NCI-H526 treated with DMSO at 0.1 percent for 48 hours (cell line): ENCODE measurements around the gene C6.

Source experiments
- DNase-seq: peaks from one replicate; lab custom pipeline; 2025; lab: John Stamatoyannopoulos, UW

Gene C6

DNA sequence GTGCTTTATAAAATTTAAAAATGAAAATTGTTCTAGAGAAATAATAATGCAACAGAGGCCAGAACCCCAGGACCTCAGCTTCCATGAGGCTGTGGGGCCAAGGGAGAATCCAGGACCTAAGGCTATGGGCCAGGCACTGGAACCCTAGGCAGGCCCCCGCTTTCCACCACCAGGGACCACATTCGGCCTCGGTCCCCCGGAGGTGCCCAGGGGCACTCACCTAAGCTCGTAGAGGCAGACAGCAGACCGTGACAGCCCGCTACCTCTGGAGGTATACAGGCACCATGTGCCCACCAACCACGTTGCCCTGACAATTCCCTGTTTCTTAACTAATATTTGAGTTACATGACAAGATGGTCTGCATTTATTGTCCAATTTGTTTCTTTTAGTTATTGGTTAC is 92.7 kb downstream of the C6 start:
- no peak for DNase-seq

DNA sequence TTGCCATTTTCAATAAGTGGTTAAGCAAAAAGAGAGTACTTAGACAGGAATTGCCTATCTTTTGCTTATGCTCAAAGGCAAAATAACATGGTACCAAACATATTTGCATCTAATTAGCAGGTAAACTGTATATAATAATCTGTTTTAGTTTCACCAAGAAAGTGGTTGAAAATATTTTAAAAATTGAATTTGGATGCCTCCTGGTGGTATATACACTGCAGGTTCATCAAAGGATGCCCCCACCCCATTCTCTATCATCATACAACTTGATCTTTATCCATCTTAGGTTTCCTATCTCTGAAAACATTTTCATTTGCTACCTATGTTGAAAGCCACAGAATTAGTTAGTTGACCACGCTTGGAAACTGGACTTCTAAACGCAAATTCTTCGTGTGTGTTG is 95.2 kb downstream of the C6 start:
- DNase-seq = no peak

DNA sequence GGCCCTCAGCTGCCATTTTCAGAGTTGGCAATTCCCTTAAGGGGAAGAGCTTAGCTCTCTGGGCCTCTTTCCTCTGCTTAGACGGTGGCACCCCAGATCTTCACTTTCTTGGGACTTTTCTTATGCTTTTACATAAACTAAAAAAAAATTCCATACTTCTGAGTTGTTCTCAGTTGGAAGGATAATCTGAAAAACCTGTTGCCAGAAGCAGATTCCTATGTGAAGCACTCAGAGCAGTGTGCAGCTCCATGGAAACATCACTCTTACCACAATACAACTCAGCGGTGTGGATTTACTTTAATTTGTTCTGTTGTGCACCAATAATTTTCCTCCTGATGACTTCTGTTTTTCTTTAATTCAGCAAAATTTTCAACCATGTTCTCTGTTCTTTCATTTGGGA is 98.1 kb downstream of the C6 start:
- no peak for DNase-seq

GRCh38 chr5:41112486-41113455 is 100.6 kb downstream of the C6 start:
- no peak for DNase-seq

DNA sequence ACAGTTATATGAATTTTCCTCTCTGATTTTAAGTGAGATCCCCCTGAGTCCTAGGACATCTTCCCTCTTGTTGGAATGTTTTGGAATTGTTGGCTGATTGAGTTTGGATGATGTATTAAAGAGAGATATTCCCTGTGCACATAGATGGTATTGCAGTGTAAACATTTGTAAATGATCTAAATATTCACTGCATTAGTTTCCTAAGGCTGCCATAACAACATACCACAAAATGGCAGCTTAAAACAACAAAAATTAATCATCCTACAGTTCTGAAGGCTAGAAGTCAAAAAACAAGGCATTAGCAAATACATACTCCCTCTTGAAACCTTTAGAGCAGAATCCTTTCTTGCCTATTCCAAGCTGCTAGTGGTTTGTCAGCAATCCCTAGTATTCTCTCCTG is 104.1 kb downstream of the C6 start:
- DNase-seq = no peak

DNA sequence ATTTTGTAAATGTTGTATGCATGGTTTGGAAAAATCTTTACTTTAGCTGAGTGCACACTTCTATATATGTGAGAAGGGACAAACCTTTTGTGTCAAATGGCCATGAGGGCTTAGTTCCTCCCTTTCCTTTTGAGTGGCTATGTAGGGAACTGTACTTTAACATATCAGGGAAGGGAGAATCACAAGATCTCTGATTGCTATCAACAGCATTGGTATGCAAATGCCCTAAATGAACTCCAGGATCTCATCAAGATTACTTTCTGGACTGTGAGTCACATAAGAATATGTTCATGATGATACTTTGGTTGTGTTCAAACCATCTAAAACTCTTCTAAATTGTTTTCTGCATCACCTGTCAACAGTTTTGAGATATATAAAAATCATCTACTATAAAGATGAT is 111.0 kb downstream of the C6 start:
- no peak for DNase-seq

- no peak for DNase-seq
Observed at GRCh38 chr5:41097642-41098041, 115.7 kb downstream of the C6 start.

GRCh38 chr5:41095324-41096101 is 117.8 kb downstream of the C6 start:
- no peak for DNase-seq

DNA sequence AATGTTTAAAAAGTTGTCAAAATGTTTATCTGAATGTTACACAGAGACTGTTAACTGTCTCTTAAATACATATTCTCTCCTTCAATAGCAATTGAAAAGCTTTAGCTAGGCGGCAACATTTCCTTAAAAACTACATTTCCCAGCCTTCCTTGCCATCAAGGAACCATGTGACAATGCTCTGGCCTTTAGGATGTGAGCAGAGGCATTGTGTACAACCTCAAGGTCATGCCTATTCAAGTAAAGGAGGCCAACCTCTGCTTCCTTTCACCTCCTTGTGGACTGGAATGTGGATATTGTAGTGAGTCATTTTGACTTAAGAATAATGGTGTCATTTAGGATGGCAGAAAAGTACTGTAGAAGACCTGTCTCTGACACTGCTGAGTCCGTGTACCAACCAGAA is 118.5 kb downstream of the C6 start:
- DNase-seq = no peak

GRCh38 chr5:41093803-41094202 is 119.5 kb downstream of the C6 start:
- DNase-seq = no peak
